ES-I3 (cell line): ENCODE data around the gene RAB11FIP3.
"Not testable (repeated sequence)": the region's sequence is repeated elsewhere in the genome, so short reads cannot be mapped to it uniquely, and the experiment has no call there.

ENCODE experiments used
- H3K36me3 ChIP-seq: 2 replicates; pipeline ENCODE4 v1.6.1; 2013; ENCODE audit warnings: mild to moderate bottlenecking, low read length, control low read depth, moderate library complexity; ENCODE audit not compliant: insufficient read depth
- H3K4me1 ChIP-seq: 2 replicates; pipeline ENCODE4 v1.6.1; 2013; ENCODE audit warnings: mild to moderate bottlenecking, control low read depth, low read length; ENCODE audit not compliant: insufficient read depth
- H3K9ac ChIP-seq: 2 replicates; pipeline ENCODE4 v1.6.1; 2013; ENCODE audit warnings: low read depth, mild to moderate bottlenecking, low read length, moderate library complexity
- H3K9me3 ChIP-seq: 2 replicates; pipeline ENCODE4 v1.6.1; 2013; ENCODE audit warnings: mild to moderate bottlenecking, low read length, moderate library complexity; ENCODE audit not compliant: control insufficient read depth, insufficient read depth

The RAB11FIP3 gene

DNA sequence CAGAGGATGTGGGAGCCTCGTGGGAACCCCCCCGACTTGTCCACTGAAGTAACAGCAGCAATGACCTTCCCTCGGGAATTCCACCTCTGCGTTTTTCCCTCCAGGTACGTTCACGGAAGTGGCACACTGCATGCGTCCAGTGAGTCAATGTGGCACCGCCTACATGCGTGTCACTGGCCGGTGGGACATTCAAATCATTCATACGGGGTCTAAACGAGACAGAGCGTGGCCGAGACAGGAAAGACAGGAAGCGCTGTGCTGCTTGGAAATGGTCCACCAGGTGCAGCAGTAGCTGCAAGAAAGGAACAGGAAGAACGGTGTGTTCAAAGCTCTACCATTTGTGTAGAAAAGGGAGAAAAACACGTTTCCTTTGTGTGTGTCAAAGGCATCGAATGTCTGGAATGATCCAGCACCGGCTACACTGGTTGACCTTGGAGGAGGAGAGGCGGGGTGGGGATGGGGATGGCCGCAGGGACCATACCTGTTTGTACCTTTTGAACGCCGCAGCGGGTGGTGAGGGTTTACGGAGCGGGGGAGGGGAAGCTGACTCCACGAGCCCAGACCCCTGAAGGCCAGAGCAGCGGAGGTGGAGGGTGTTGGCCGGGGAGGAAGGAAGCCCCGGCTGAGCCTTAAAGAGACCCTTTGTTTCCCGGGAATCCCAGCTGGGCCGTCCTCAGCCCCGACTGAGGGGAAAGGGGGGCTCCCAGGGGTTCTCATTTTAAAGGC lies 42.0 kb upstream of the RAB11FIP3 start:
- Histone ChIP-seq H3K9ac (peak overlapping the region; percentile 89), H3K4me1 (peaks cover 25% of the 10 kb centered on the region), H3K9me3 (no peaks in the 10 kb centered on the region), H3K36me3 (no peaks in the 10 kb centered on the region)

DNA sequence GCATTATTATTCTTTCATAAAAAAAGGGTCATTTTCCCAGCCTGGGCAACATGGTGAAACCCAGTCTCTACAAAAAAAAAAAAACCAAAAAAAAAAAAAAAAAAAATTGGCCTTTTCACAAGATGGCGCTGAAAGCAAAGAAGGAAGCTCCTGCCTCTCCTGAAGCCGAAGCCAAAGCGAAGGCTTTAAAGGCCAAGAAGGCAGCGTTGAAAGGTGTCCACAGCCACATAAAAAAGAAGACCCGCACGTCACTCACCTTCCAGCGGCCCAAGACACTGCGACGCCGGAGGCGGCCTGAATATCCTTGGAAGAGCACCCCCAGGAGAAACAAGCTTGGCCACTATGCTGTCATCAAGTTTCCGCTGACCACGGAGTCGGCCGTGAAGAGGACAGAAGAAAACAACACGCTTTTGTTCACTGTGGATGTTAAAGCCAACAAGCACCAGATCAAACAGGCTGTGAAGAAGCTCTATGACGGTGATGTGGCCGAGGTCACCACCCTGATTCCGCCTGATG lies 38.8 kb upstream of the RAB11FIP3 start:
- Histone ChIP-seq H3K36me3 (no peaks in the 10 kb centered on the region), H3K9ac (no peak overlapping the region), H3K4me1 (peaks cover 17% of the 10 kb centered on the region; the same call in 1 of the 2 replicates), H3K9me3 (no peaks in the 10 kb centered on the region)

DNA sequence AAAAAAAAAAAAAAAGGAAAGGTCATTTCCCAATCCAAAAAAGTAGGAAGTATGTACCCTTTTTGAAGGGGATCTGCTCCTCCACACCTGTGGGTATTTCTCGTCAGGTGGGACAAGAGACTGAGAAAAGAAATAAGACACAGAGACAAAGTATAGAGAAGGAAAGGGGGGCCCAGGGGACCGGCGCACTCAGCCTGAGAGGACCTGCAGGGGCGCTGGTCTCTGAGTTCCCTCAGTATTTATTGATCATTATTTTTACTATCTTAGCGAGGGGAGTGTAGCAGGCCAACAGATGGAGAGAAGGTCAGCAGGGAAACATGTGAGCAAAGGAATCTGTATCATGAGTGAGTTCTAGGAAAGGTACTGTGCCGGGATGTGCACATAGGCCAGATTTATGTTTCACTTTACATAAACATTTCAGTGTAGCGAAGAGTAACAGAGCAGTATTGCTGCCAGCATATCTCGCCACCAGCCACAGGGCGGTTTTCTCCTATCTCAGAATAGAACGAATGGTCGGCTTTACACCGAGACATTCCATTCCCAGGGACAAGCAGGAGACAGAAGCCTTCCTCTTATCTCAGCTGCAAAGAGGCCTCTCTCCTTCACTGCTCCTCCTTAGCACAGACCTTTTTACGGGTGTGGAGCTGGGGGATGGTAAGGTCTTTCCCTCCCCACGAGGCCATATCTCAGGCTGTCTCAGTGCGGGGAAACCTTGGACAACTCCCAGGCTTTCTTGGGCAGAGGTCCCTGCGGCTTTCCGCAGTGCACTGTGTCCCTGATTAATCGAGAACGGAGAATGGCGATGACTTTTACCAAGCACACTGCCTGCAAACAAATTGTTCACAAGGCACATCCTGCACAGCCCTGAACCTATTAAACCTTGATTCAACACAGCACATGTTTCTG lies 37.4 kb upstream of the RAB11FIP3 start:
- H3K9ac ChIP-seq, H3K9me3 ChIP-seq, H3K36me3 ChIP-seq: not testable (repeated sequence)
- H3K4me1 ChIP-seq, result peaks cover 17% of the 10 kb centered on the region; the same call in 1 of the 2 replicates

DNA sequence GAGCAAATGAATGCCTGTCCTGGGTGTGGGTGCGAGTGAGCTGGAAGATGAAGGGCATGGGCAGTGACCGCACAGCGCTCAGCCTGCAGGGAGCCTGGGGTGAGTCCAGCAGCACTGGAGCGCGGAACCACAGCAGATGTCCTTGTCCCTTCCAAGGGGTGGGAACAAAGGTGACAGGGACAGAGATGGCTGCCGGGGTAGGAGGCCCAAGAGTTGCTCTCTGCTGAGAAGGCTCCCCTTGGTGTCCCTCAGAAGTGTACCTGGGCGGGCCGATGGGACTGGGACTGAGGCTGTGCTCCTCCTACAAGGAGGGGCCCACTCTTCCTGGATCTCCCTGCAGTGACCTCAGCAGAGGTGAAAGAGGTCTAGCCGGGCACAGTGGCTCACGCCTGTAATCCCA lies 36.1 kb upstream of the RAB11FIP3 start:
- Histone ChIP-seq H3K9ac (no peak overlapping the region), H3K4me1 (peaks cover 8% of the 10 kb centered on the region; the same call in 1 of the 2 replicates), H3K9me3 (0 out of 2 replicates have a peak, but pooled peaks cover 7% of the 10 kb centered on the region), H3K36me3 (no peaks in the 10 kb centered on the region; the same call in 1 of the 2 replicates)

DNA sequence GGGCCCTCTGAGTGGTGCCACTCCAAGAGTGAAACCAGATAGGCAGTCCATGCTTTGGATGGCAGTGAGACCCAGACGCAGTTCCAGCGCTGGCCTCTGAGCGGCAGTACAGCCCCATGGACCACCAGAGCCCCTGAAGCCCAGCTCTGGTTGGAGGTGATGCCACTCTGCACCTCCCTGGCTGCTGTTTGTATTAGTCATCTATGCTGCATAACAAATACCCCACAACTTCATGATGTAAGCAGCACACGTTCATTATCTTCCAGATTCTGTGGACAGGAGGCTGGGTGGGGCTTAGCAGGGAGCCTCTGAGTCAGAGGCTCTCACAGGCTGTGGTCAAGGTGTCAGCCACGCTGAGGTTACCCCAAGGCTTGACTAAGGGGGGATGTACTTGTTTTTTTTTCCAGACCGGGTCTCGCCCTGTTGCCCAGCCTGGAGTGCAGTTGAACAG lies 33.5 kb upstream of the RAB11FIP3 start:
- Histone ChIP-seq H3K9me3 (0 out of 2 replicates have a peak, but pooled peaks cover 7% of the 10 kb centered on the region), H3K36me3 (no peaks in the 10 kb centered on the region; the same call in 1 of the 2 replicates), H3K9ac (no peak overlapping the region), H3K4me1 (peaks cover 10% of the 10 kb centered on the region; the same call in 1 of the 2 replicates)

DNA sequence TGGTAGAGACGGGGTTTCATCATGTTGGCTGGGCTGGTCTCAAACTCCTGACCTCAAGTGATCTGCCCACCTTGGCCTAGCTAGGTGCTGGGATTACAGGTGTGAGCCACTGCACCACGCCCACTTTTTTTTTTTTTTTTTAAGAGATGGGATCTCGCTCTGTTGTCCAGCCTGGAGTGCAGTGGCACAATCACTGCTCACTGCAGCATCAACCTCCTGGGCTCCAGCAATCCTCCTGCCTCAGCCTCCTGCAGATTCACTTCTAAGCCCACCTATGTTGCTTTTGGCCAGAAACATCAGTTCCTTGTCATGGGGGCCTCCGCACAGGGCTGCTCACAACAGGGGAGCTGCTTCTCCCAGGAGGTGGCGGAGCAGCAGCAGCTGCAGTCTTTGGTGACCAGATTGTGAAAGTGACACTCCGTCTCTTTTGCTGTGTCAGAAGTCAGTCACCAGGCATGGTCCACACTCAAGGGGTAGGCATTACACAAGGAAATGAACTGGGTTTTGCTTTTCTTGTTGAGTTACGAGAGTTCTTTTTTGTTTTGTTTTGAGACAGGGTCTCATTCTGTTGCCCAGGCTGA lies 32.9 kb upstream of the RAB11FIP3 start:
- Histone ChIP-seq H3K4me1 (peaks cover 10% of the 10 kb centered on the region; the same call in 1 of the 2 replicates), H3K9ac (no peak overlapping the region), H3K36me3 (no peaks in the 10 kb centered on the region; the same call in 1 of the 2 replicates), H3K9me3 (0 out of 2 replicates have a peak, but pooled peaks cover 7% of the 10 kb centered on the region)

DNA sequence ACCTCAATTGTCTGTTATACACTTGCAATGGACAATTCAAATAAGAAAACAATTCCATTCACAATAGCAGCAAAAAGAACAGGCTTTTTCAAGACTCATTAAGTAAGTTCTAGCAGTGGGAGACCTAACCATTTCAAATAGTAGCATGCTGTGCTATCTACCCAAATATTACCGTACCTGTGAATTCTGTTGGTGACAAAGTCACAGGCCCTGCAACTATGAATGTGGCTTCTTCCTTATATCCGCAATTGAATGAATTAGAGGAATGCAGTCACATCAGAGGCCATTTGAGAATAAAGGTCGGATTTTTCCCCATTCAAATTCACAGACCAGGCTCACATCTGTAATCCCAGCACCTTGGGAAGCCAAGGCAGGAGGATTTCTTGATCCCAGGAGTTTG lies 29.2 kb upstream of the RAB11FIP3 start:
- peak overlapping the region; percentile 84; the same call in 1 of the 2 replicates for H3K9ac ChIP-seq
- H3K4me1 ChIP-seq, result peaks cover 15% of the 10 kb centered on the region; the same call in 1 of the 2 replicates
- no peaks in the 10 kb centered on the region; the same call in 1 of the 2 replicates for H3K36me3 ChIP-seq
- H3K9me3 ChIP-seq, result 0 out of 2 replicates have a peak, but pooled peaks cover 7% of the 10 kb centered on the region

DNA sequence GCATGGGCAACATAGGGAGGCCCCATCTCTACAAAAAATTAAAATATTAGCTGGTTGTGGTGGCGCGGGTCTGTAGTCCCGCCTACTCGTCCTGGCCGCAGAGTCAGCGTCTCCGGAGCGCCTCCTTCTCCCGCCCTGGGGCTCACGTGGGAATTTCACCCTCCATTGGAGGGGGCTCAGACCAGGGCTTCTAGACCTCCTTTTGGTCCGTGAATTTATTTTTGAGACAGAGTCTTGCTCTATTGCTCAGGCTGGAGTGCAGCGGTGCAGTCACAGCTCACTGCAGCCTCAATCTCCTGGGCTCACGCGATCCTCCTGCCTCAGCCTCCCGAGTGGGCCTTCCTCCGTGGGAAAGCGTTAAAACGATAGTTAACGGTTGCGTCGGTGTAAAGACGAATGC lies 28.8 kb upstream of the RAB11FIP3 start:
- peaks cover 15% of the 10 kb centered on the region; the same call in 1 of the 2 replicates for H3K4me1 ChIP-seq
- peak overlapping the region; percentile 84 for H3K9ac ChIP-seq
- 0 out of 2 replicates have a peak, but pooled peaks cover 7% of the 10 kb centered on the region for H3K9me3 ChIP-seq
- no peaks in the 10 kb centered on the region; the same call in 1 of the 2 replicates for H3K36me3 ChIP-seq

DNA sequence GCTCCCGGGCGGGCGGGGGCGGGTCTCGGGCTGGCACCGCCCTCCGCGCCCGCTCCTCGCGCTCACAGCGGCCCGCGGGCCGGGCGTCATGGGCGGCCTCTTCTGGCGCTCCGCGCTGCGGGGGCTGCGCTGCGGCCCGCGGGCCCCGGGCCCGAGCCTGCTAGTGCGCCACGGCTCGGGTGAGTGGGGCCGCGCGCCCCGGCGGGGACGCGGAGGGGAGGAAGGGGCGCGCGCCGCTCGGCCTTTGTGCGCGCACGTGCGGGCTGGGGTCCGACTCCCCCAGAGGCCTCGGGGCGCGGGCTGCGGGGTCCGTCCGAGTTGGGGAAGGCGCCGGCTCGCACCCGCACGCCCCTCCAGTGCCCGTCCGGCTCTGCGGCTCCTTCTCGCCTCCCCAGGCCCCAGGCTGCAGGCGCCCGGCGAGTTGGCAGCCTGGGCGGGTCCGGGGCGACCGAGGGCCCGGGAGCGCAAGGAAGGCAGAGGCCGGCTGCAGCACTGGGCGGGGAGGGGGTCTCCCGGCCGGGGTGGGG lies 28.3 kb upstream of the RAB11FIP3 start, which contains the start of gene NME4:
Gene NME4, plus strand, starts transcription at position 65 of the 527 bp plus-strand sequence. Its CDS starts 24 bp downstream, at position 89.
- no peaks in the 10 kb centered on the region; the same call in 1 of the 2 replicates for H3K36me3 ChIP-seq
- peak within 1 kb of the TSS; percentile 84 for H3K9ac ChIP-seq
- peaks cover 15% of the 10 kb centered on the region; the same call in 1 of the 2 replicates for H3K4me1 ChIP-seq
- H3K9me3 ChIP-seq, result 0 out of 2 replicates have a peak, but pooled peaks cover 4% of the 10 kb centered on the region

DNA sequence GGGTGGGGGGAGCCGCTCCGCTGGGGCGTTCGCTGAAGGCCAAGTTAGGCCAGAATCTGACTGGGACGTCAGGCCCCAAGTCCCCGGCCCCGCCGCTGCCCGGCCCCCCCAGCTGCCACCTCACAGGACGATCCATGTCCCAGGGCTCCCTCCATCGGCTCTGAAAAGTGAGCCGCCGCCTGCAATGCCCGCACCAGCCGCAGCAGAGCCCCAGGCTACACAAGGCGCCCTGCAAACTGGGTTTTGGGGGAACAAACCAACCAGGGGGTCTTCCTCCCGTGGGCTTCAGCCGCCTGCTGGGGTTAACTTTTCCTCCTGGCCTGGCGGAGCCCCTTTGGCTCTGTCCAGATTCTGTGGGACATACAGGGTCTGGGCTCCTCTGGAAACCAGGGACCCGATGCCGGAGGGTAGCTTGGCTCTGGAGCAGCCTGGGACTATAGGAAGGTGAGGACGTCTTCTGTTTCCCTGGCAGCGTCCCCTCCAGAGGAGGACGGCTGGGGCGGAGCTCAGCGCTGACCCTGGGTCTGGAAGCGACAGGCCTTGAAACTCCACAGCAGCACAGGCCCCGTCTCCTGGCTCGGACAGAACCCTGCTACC lies 27.6 kb upstream of the RAB11FIP3 start:
- H3K9ac ChIP-seq, result no peak overlapping the region
- H3K9me3 ChIP-seq, result no peaks in the 10 kb centered on the region
- H3K36me3 ChIP-seq, result no peaks in the 10 kb centered on the region
- peaks cover 15% of the 10 kb centered on the region; the same call in 1 of the 2 replicates for H3K4me1 ChIP-seq

DNA sequence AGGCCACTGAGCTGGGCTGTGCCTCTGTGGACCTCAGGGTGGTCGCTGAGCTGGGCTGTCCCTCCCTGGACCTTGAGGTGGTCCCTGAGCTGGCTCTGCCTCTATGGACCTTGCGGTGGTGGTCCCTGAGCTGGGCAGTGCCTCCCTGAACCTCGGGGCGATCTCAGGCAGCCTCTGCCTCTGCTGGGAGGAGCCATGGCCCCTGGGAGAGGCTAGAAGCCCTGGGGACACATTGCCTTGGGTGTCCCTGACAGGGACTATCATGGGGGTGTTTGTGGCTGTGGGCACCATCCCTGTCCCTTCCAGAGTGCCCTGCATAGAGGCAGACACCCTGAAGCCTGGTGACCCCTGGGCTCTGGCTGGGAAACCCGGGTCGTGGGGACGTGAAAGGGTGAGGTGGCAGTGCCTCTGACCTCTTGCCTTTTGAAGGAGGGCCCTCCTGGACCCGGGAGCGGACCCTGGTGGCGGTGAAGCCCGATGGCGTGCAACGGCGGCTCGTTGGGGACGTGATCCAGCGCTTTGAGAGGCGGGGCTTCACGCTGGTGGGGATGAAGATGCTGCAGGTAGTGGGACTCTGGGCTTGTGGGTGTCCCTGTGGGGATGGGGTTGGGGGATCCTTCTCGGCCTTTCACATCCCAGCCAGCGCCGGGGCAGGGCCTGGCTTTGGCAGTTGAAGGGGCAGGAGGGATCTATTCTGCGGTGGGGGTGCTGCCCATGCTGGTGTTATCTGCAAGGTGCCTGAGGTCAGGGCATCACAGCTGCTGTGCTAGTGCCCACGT lies 26.7 kb upstream of the RAB11FIP3 start:
- Histone ChIP-seq H3K9ac (no peak overlapping the region), H3K9me3 (no peaks in the 10 kb centered on the region), H3K4me1 (peaks cover 15% of the 10 kb centered on the region; the same call in 1 of the 2 replicates), H3K36me3 (no peaks in the 10 kb centered on the region)

DNA sequence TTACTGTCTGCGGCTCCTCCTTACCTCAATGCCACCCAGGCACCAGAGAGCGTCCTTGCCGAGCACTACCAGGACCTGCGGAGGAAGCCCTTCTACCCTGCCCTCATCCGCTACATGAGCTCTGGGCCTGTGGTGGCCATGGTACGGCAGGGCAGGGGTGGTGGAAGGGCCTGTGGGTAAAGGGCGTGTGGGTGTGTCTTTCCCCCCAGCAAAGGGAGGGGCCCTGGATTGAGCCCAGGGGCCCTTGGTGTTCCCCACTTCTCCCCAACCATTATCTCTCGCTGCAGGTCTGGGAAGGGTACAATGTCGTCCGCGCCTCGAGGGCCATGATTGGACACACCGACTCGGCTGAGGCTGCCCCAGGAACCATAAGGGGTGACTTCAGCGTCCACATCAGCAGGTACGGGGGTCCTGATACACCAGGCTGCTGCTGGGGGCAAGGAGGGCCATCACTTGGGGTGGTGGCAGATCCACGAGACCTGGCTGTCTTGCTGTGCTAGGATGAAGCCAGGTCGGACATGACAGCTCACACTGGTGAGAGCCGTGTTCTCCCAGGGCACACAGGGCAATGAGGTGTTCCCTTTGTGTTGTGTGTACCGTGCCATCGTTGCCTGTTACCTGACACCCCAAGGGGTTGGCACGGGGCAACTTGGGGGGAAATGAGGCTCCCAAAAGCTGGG lies 26.0 kb upstream of the RAB11FIP3 start:
- Histone ChIP-seq H3K9me3 (no peaks in the 10 kb centered on the region), H3K36me3 (no peaks in the 10 kb centered on the region), H3K4me1 (peaks cover 15% of the 10 kb centered on the region; the same call in 1 of the 2 replicates), H3K9ac (no peak overlapping the region)
